ENCODE results near the gene CCDC61. TPM values are rescaled to one million over a fixed set of nuclear protein-coding genes. Genes with fewer than 3 reads are reported as not detected.
A peak's percentile ranks its signal among the peaks of the same experiment; 100 is the strongest.

The CCDC61 gene, protein sequence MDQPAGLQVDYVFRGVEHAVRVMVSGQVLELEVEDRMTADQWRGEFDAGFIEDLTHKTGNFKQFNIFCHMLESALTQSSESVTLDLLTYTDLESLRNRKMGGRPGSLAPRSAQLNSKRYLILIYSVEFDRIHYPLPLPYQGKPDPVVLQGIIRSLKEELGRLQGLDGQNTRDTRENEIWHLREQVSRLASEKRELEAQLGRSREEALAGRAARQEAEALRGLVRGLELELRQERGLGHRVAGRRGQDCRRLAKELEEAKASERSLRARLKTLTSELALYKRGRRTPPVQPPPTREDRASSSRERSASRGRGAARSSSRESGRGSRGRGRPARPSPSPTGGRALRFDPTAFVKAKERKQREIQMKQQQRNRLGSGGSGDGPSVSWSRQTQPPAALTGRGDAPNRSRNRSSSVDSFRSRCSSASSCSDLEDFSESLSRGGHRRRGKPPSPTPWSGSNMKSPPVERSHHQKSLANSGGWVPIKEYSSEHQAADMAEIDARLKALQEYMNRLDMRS
- total RNA-seq = 1 to 10 TPM; 7.0 to 8.8 (median 8.3) TPM

DNA sequence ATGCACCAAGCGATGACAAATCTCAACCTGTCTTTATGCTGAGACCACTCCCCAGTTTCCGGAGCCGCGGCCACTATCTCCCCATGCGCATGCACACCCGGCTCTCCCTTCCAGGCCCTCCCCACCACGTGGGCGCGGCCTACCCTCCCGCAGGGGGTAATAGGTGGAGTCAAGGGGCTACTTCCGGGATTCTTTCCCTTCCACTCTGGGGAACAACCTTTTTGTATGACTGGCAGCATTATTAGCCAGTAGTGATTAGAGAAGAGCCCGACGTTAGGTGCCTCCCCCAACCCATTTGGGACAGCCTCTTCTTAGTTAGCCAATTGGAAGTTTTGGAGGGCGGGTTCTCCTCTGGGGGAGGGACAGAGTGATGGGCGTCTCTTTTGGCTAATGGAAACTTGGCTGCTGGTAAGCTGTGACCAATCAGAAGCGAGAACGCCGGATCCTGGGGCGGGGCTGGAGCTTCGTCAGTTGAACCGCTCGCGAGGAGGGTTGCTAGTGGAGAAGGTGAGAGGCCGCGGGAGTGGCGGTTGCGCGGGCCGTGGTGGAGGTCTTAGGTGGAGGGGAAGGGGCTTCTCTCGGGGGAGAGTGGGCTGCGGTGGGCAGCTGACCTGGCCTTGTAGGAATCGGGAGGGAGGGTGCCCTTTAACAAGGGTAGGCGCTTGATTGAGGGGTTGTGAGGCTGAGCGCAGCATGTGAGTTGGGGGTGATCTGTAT, at the start of gene CCDC61:
Gene CCDC61, plus strand, starts transcription at position 470 of the 717 bp plus-strand sequence. CDS start 7,552 bp downstream, outside the sequence.
- H3K4me1 ChIP-seq = peaks cover 0 to 7% of the 10 kb centered on the region in 2 donors
- peak within 1 kb of the TSS; percentile 70 to 75 (median 73) for H3K4me3 ChIP-seq
- DNase-seq (ENCODE audit: low spot score in 2 of 2) = peak; percentile 97 to 99
- peak within 1 kb of the TSS; percentile 75 to 86 for H3K27ac ChIP-seq
- H3K27me3 ChIP-seq = peaks cover 0 to 4% of the 10 kb centered on the region in 2 donors
- intact Hi-C loops (cut with DNase I; ENCODE audit: low total_unique reads) = no loop called here
- no peaks in the 10 kb centered on the region for H3K36me3 ChIP-seq
- TF ChIP-seq CTCF (IDR thresholded peaks at IDR 0.05) (no peak), POLR2AphosphoS5 (IDR thresholded peaks at IDR 0.05) (peak in 2 of 3 donors; percentile 37 to 54), POLR2A (IDR thresholded peaks at IDR 0.05) (peak; percentile 68)
- H3K9me3 ChIP-seq = no peaks in the 10 kb centered on the region

- Histone ChIP-seq H3K36me3 (no peaks in the 10 kb centered on the region), H3K27ac (no peak overlapping the region), H3K4me1 (no peaks in the 10 kb centered on the region), H3K27me3 (peaks cover 0 to 13% of the 10 kb centered on the region in 2 donors), H3K4me3 (no peak overlapping the region), H3K9me3 (peaks cover 0 to 3% of the 10 kb centered on the region in 2 donors)
- TF ChIP-seq CTCF (IDR thresholded peaks at IDR 0.05) (no peak), POLR2A (IDR thresholded peaks at IDR 0.05) (no peak), POLR2AphosphoS5 (IDR thresholded peaks at IDR 0.05) (no peak)
- intact Hi-C loops (cut with DNase I; ENCODE audit: low total_unique reads) = no loop called here
- no peak for DNase-seq (ENCODE audit: low spot score in 2 of 2)
Observed at GRCh38 chr19:45947926-45948325, 47.3 kb upstream of the CCDC61 start.

GRCh38 chr19:45952341-45952685, 43.0 kb upstream of the CCDC61 start:
- TF ChIP-seq POLR2A (IDR thresholded peaks at IDR 0.05) (no peak), CTCF (IDR thresholded peaks at IDR 0.05) (no peak), POLR2AphosphoS5 (IDR thresholded peaks at IDR 0.05) (no peak)
- Histone ChIP-seq H3K27ac (no peak overlapping the region), H3K36me3 (no peaks in the 10 kb centered on the region), H3K4me1 (no peaks in the 10 kb centered on the region), H3K4me3 (peak overlapping the region in 1 of 3 donors; percentile 45), H3K27me3 (peaks cover 0 to 17% of the 10 kb centered on the region in 2 donors), H3K9me3 (peaks cover 0 to 5% of the 10 kb centered on the region in 2 donors)
- DNase-seq (ENCODE audit: low spot score in 2 of 2) = no peak
- intact Hi-C loops (cut with DNase I; ENCODE audit: low total_unique reads) = no loop called here

DNA sequence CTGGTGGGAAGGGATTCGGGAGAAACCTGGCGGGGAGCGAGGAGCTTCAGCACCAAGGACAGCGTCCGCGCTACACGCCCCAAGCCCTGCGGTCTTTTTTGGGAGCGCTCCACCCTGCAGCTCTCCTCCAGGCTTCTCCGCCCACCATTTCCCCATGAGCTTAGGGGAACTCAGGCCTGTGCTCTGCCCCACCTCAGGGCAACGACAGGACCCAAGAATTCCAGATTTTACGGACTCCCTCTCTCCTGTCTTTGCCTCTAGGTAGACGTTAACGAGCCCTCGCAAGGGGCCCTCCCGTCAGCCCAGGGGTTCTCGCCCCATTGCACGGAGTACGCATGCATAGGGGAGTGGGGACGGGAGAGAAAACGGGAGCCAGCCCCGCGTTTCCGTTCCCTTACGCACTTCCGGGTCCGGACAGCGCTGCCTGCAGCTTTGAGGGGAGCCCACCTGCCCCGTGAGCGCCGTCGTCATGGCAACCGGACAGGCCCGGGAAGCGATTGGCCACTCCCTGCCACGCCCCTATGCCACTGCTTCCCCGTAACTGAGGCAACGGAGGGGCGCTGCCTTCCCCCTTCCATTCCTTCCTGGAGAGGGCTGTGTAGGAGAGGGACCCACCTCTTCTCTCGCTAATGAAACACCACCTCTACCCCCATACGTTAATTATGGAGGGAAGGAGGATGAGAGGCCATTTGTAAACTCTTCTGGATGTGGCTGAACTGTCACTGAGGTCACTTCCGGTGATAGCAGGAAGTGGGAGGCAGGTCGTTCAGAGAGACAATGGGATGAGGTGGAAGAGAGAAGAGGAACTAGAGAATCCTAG, 42.4 kb upstream of the CCDC61 start:
- no peak for DNase-seq (ENCODE audit: low spot score in 2 of 2)
- TF ChIP-seq CTCF (IDR thresholded peaks at IDR 0.05) (no peak), POLR2A (IDR thresholded peaks at IDR 0.05) (no peak), POLR2AphosphoS5 (IDR thresholded peaks at IDR 0.05) (no peak)
- H3K4me3 ChIP-seq = peak overlapping the region in 2 of 3 donors; percentile 18 to 45
- H3K27me3 ChIP-seq = peaks cover 0 to 17% of the 10 kb centered on the region in 2 donors
- no peak overlapping the region for H3K27ac ChIP-seq
- intact Hi-C loops (cut with DNase I; ENCODE audit: low total_unique reads) = no loop called here
- H3K9me3 ChIP-seq = peaks cover 0 to 5% of the 10 kb centered on the region in 2 donors
- H3K36me3 ChIP-seq = no peaks in the 10 kb centered on the region
- no peaks in the 10 kb centered on the region for H3K4me1 ChIP-seq

All from breast epithelium (tissue), 4 donors.